K562 (cell line): ENCODE results near the gene STUB1. TPM values are rescaled to one million over a fixed set of nuclear protein-coding genes. Genes with fewer than 3 reads are reported as not detected.

Source experiments
- ARID3B ChIP-seq: fragments of 250-450 bp; sonication (Bioruptor Pico); IDR thresholded peaks from 2 replicates; pipeline ENCODE4 v1.4.0; 2020; ENCODE audit warnings: borderline replicate concordance
- CSDE1 ChIP-seq, 2 experiments: fragments of 450-650 bp; IDR thresholded peaks; 2 replicates each; pipeline ENCODE4 v1.6.1; 2016; ENCODE audit warnings: mild to moderate bottlenecking in 1 of 2
- KLF10 ChIP-seq: fragments of 250-450 bp; sonication (Bioruptor Pico); IDR thresholded peaks from 2 replicates; pipeline ENCODE4 v1.6.1; 2021; ENCODE audit warnings: matching md5 sums
- KLF16 ChIP-seq: IDR thresholded peaks from 2 replicates; pipeline ENCODE4 v1.6.1; 2016; ENCODE audit warnings: antibody characterized with exemption
- NBN ChIP-seq: fragments of 450-650 bp; IDR thresholded peaks from 2 replicates; pipeline ENCODE4 v1.6.1; 2016; ENCODE audit warnings: low read depth, mild to moderate bottlenecking
- NELFE ChIP-seq: IDR thresholded peaks from 2 replicates; pipeline ENCODE4 v1.6.1; 2011; ENCODE audit warnings: mild to moderate bottlenecking; ENCODE audit not compliant: insufficient read depth, insufficient read length
- PCBP1 ChIP-seq: fragments of 200-400 bp; formaldehyde crosslinking; IDR thresholded peaks from 2 replicates; pipeline ENCODE4 v1.6.1; 2018; ENCODE audit warnings: mild to moderate bottlenecking, low read depth, low read length; ENCODE audit not compliant: poor library complexity, severe bottlenecking
- PHB2 ChIP-seq: fragments of 450-650 bp; IDR thresholded peaks from 2 replicates; pipeline ENCODE4 v1.6.1; 2017; ENCODE audit warnings: low read depth
- RBM34 ChIP-seq: fragments of 200-400 bp; formaldehyde crosslinking; IDR thresholded peaks from 2 replicates; pipeline ENCODE4 v1.6.1; 2018; ENCODE audit warnings: low read length, borderline replicate concordance; ENCODE audit not compliant: insufficient read depth
- SAP30 ChIP-seq: fragments of 200-600 bp; sonication (generic); IDR thresholded peaks from 2 replicates; pipeline ENCODE4 v1.6.1; 2012; ENCODE audit warnings: borderline replicate concordance, low read depth, mild to moderate bottlenecking, moderate library complexity, low read length, control low read depth, inconsistent platforms; ENCODE audit not compliant: insufficient read depth, poor library complexity, severe bottlenecking
- SNIP1 ChIP-seq: fragments of 450-650 bp; IDR thresholded peaks from 2 replicates; pipeline ENCODE4 v1.7.1; 2017; ENCODE audit warnings: low read depth, mild to moderate bottlenecking
- SPI1 ChIP-seq: IDR thresholded peaks from 2 replicates; pipeline ENCODE4 v1.6.1; 2011; ENCODE audit warnings: low read depth, low read length, control low read depth, borderline replicate concordance
- ZBTB2 ChIP-seq: fragments of 450-650 bp; IDR thresholded peaks from 2 replicates; pipeline ENCODE4 v1.6.1; 2016; ENCODE audit warnings: antibody characterized with exemption
- ZNF174 ChIP-seq: fragments of 250-450 bp; sonication (Bioruptor Pico); IDR thresholded peaks from 2 replicates; pipeline ENCODE4 v1.4.0; 2020; ENCODE audit warnings: mild to moderate bottlenecking
- ZNF436 ChIP-seq: fragments of 250-450, 450-650 bp; sonication (Bioruptor Pico); formaldehyde crosslinking; IDR thresholded peaks from 2 replicates; pipeline ENCODE4 v1.7.0; 2020; ENCODE audit warnings: mild to moderate bottlenecking
- ZNF740 ChIP-seq, 3 experiments: fragments of 200-800 bp in 1 of 3; sonication (Bioruptor generic) in 1 of 3; sonication (generic) in 1 of 3; formaldehyde crosslinking in 1 of 3; IDR thresholded peaks; 2 replicates each; pipeline versions ENCODE4 v1.6.1 to v1.8.0; 2016 to 2022; ENCODE audit warnings: mild to moderate bottlenecking in 2 of 3, missing compliant biosample characterization in 2 of 3, missing genetic modification characterization in 2 of 3, missing genetic modification reagents in 1 of 3
- polyA plus RNA-seq, 8 experiments: library from polyadenylated mRNA; depleted of rRNA in 4 of 8; stranded (reverse) in 5 of 8; unstranded in 3 of 8; fragments of >200 nt; fragmentation: Nextera tagmentation in 2 of 8; fragmentation: Illumina TruSeq in 1 of 8; extraction: Ambion mirVana in 2 of 8; extraction: Trizol in 1 of 8; gene quantifications; 2 replicates each; pipeline versions ENCODE4 v1.2.1 to v1.2.3, GENCODE V29; 2011 to 2014; ENCODE audit warnings: inconsistent platforms in 1 of 8, missing spikeins in 1 of 8
- total RNA-seq, 7 experiments: library from RNA; depleted of rRNA in 6 of 7; stranded (reverse); fragments of >200 nt in 6 of 7; fragmentation: Illumina TruSeq in 2 of 7; extraction: Trizol in 2 of 7; gene quantifications; 2 replicates each; pipeline versions ENCODE4 v1.2.1 to v1.2.3, GENCODE V29; 2011 to 2021; ENCODE audit warnings: low replicate concordance in 1 of 7
- TF ChIP-seq, protein P1 (sequence below): fragments of 200-800 bp; sonication (Bioruptor generic); IDR thresholded peaks from 2 replicates; pipeline ENCODE4 v1.6.1; 2016; ENCODE audit warnings: missing genetic modification characterization, missing compliant biosample characterization

Gene STUB1
- total and polyA plus RNA-seq, 9 of the 15 experiments (the other 6 are each of a cell fraction or from before 2014, with no cell fraction given): 10.6 to 251 (median 152) TPM

GRCh38 chr16:636206-637080, 43.8 kb upstream of the STUB1 start, which contains the start of gene METTL26 (continued):
- TF ChIP-seq ZBTB2 (peak; percentile 29; the same call in 1 of the 2 replicates), RBM34 (no peak), SAP30 (peak; percentile 77), ZNF174 (CRISPR knock-in tag) (no peak), NBN (peak; percentile 90), ZNF740 (CRISPR knock-in tag; IDR thresholded peaks at IDR 0.05) (0 out of 2 replicates have a peak, but pooled peaks have one; percentile 50), ZNF740 (tag; IDR thresholded peaks at IDR 0.05) (no peak), ARID3B (CRISPR knock-in tag) (no peak), SNIP1 (no peak), KLF16 (no peak), NELFE (no peak), SPI1 (0 out of 2 replicates have a peak, but pooled peaks have one; percentile 26), PCBP1 (no peak), ZNF436 (CRISPR knock-in tag) (no peak), CSDE1 (IDR thresholded peaks at IDR 0.05) (peak in 1 of 2 experiments; percentile 80; a peak in 1 of 4 replicates), KLF10 (CRISPR knock-in tag) (no peak), PHB2 (no peak)
- TF ChIP-seq, protein P1, sequence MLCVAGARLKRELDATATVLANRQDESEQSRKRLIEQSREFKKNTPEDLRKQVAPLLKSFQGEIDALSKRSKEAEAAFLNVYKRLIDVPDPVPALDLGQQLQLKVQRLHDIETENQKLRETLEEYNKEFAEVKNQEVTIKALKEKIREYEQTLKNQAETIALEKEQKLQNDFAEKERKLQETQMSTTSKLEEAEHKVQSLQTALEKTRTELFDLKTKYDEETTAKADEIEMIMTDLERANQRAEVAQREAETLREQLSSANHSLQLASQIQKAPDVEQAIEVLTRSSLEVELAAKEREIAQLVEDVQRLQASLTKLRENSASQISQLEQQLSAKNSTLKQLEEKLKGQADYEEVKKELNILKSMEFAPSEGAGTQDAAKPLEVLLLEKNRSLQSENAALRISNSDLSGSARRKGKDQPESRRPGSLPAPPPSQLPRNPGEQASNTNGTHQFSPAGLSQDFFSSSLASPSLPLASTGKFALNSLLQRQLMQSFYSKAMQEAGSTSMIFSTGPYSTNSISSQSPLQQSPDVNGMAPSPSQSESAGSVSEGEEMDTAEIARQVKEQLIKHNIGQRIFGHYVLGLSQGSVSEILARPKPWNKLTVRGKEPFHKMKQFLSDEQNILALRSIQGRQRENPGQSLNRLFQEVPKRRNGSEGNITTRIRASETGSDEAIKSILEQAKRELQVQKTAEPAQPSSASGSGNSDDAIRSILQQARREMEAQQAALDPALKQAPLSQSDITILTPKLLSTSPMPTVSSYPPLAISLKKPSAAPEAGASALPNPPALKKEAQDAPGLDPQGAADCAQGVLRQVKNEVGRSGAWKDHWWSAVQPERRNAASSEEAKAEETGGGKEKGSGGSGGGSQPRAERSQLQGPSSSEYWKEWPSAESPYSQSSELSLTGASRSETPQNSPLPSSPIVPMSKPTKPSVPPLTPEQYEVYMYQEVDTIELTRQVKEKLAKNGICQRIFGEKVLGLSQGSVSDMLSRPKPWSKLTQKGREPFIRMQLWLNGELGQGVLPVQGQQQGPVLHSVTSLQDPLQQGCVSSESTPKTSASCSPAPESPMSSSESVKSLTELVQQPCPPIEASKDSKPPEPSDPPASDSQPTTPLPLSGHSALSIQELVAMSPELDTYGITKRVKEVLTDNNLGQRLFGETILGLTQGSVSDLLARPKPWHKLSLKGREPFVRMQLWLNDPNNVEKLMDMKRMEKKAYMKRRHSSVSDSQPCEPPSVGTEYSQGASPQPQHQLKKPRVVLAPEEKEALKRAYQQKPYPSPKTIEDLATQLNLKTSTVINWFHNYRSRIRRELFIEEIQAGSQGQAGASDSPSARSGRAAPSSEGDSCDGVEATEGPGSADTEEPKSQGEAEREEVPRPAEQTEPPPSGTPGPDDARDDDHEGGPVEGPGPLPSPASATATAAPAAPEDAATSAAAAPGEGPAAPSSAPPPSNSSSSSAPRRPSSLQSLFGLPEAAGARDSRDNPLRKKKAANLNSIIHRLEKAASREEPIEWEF (CRISPR knock-in tag): no peak
